Parathyroid adenoma (tissue), 2 donors: ENCODE results near the gene TOM1.

Source experiments
- H2AFZ ChIP-seq: fragments of 300-600 bp; sonication (generic); one replicate; pipeline ENCODE4 v1.7.0; 2017; ENCODE audit warnings: antibody characterized with exemption, mild to moderate bottlenecking
- H3K27ac ChIP-seq: fragments of 300-600 bp; sonication (generic); one replicate; pipeline ENCODE4 v1.7.0; 2017
- H3K27me3 ChIP-seq: fragments of 300-600 bp; sonication (generic); one replicate; pipeline ENCODE4 v1.7.0; 2017; ENCODE audit warnings: low read length; ENCODE audit not compliant: control insufficient read depth, insufficient read depth
- H3K36me3 ChIP-seq: fragments of 300-600 bp; sonication (generic); one replicate; pipeline ENCODE4 v1.7.0; 2017; ENCODE audit warnings: low read length; ENCODE audit not compliant: control insufficient read depth, insufficient read depth
- H3K4me1 ChIP-seq: fragments of 300-600 bp; sonication (generic); one replicate; pipeline ENCODE4 v1.7.0; 2017; ENCODE audit warnings: control low read depth
- H3K4me2 ChIP-seq: fragments of 300-600 bp; sonication (generic); one replicate; pipeline ENCODE4 v1.7.0; 2017; ENCODE audit warnings: low read length
- H3K4me3 ChIP-seq: fragments of 300-600 bp; sonication (generic); one replicate; pipeline ENCODE4 v1.7.0; 2017; ENCODE audit warnings: low read depth, low read length
- H3K79me2 ChIP-seq: fragments of 300-600 bp; sonication (generic); one replicate; pipeline ENCODE4 v1.7.0; 2017; ENCODE audit warnings: control low read depth
- H3K9ac ChIP-seq: fragments of 300-600 bp; sonication (generic); one replicate; pipeline ENCODE4 v1.7.0; 2017; ENCODE audit warnings: mild to moderate bottlenecking
- H3K9me3 ChIP-seq: fragments of 300-600 bp; sonication (generic); one replicate; pipeline ENCODE4 v1.7.0; 2017; ENCODE audit warnings: low read length; ENCODE audit not compliant: control insufficient read depth
- CTCF ChIP-seq: fragments of 300-600 bp; sonication (generic); IDR thresholded peaks from one replicate; pipeline ENCODE4 v1.7.0; 2017; ENCODE audit warnings: antibody characterized with exemption, mild to moderate bottlenecking
- donor health status: primary hyperparathyroidism.

The TOM1 gene

GRCh38 chr22:35317680-35318290, 18.1 kb downstream of the TOM1 start:
- H3K36me3 ChIP-seq, result no peaks in the 10 kb centered on the region
- no peak for TF ChIP-seq CTCF
- H3K27ac ChIP-seq, result no peak overlapping the region
- no peak overlapping the region for H2AFZ ChIP-seq
- H3K4me1 ChIP-seq, result peaks cover 21% of the 10 kb centered on the region
- H3K27me3 ChIP-seq, result no peaks in the 10 kb centered on the region
- no peak overlapping the region for H3K9ac ChIP-seq
- no peaks in the 10 kb centered on the region for H3K9me3 ChIP-seq
- peaks cover 5% of the 10 kb centered on the region for H3K79me2 ChIP-seq
- H3K4me3 ChIP-seq, result no peak overlapping the region
- H3K4me2 ChIP-seq, result no peak overlapping the region

GRCh38 chr22:35318346-35319215, 18.9 kb downstream of the TOM1 start:
- Histone ChIP-seq H3K27me3 (no peaks in the 10 kb centered on the region), H3K4me1 (peaks cover 13% of the 10 kb centered on the region), H3K4me3 (no peak overlapping the region), H3K9me3 (no peaks in the 10 kb centered on the region), H3K4me2 (no peak overlapping the region), H3K79me2 (peaks cover 5% of the 10 kb centered on the region), H2AFZ (no peak overlapping the region), H3K36me3 (no peaks in the 10 kb centered on the region), H3K9ac (no peak overlapping the region), H3K27ac (no peak overlapping the region)
- no peak for TF ChIP-seq CTCF

- H3K4me2 ChIP-seq, result no peak overlapping the region
- H3K4me3 ChIP-seq, result no peak overlapping the region
- H3K36me3 ChIP-seq, result no peaks in the 10 kb centered on the region
- no peak overlapping the region for H2AFZ ChIP-seq
- H3K4me1 ChIP-seq, result peaks cover 5% of the 10 kb centered on the region
- no peak overlapping the region for H3K9ac ChIP-seq
- H3K27me3 ChIP-seq, result no peaks in the 10 kb centered on the region
- no peak for TF ChIP-seq CTCF
- peaks cover 5% of the 10 kb centered on the region for H3K79me2 ChIP-seq
- H3K9me3 ChIP-seq, result no peaks in the 10 kb centered on the region
- H3K27ac ChIP-seq, result no peak overlapping the region
Observed at GRCh38 chr22:35319244-35319985, 19.7 kb downstream of the TOM1 start.

- H3K27me3 ChIP-seq, result no peaks in the 10 kb centered on the region
- no peak overlapping the region for H3K4me2 ChIP-seq
- TF ChIP-seq CTCF, result no peak
- no peaks in the 10 kb centered on the region for H3K36me3 ChIP-seq
- H3K79me2 ChIP-seq, result peaks cover 5% of the 10 kb centered on the region
- H3K9me3 ChIP-seq, result no peaks in the 10 kb centered on the region
- H3K9ac ChIP-seq, result no peak overlapping the region
- no peak overlapping the region for H3K4me3 ChIP-seq
- no peaks in the 10 kb centered on the region for H3K4me1 ChIP-seq
- H2AFZ ChIP-seq, result no peak overlapping the region
- H3K27ac ChIP-seq, result no peak overlapping the region
Observed at GRCh38 chr22:35322126-35322525, 22.4 kb downstream of the TOM1 start.
